ENCODE results near the gene GPC6. TPM values are rescaled to one million over a fixed set of nuclear protein-coding genes. Genes with fewer than 3 reads are reported as not detected.

GPC6 gene
- polyA plus RNA-seq, 1 of the 3 experiments (the other 2 are of a cell fraction): 6.7 TPM

DNA sequence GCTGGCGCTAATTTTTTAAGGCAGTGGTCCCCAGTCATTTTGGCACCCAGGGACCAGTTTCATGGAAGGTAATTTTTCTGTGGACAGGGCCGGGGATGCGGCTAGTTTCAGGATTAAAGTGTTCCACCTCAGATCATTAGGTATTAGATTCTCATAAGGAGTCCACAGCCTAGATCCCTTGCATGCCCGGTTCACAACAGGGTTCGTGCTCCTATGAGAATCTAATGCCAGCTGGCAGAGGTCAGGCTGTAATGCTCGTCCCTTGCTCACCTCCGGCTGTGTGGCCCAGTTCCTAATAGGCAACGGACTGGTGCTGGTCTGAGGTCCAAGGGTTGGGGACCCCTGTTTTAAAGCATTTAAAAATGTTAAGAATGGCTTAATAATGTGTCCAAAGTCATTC is 54.1 kb downstream of the GPC6 start:
- Histone ChIP-seq H3K4me2 (no peak overlapping the region), H3K4me1 (ENCODE audit: control insufficient read depth in 1 of 2, insufficient read depth in 2 of 2, low read depth in 1 of 2, low read length in 1 of 2) (peaks cover 13 to 14% of the 10 kb centered on the region in 2 experiments; a peak in 3 of 4 replicates), H3K4me3 (ENCODE audit: low read depth in 2 of 2, low read length in 1 of 2) (no peak overlapping the region), H3K9me2 (no peaks in the 10 kb centered on the region; the same call in 1 of the 2 replicates), H3K27me3 (ENCODE audit: insufficient read depth) (no peaks in the 10 kb centered on the region), H3K9me3 (no peaks in the 10 kb centered on the region), H3K36me3 (replicated peaks in 1 of 2; ENCODE audit: control insufficient read depth in 1 of 2, insufficient read depth in 2 of 2, low read length in 1 of 2) (no peaks in the 10 kb centered on the region), H3K9ac (no peak overlapping the region), H3K27ac (ENCODE audit: low read depth in 2 of 2, low read length in 1 of 2) (no peak overlapping the region), H4K20me1 (ENCODE audit: insufficient read depth) (no peaks in the 10 kb centered on the region), H3F3A (replicated peaks; ENCODE audit: insufficient read depth) (no peaks in the 10 kb centered on the region), H3K79me2 (ENCODE audit: insufficient read depth) (no peaks in the 10 kb centered on the region), H2AFZ (ENCODE audit: low read depth) (no peak overlapping the region)
- TF ChIP-seq, protein P1, sequence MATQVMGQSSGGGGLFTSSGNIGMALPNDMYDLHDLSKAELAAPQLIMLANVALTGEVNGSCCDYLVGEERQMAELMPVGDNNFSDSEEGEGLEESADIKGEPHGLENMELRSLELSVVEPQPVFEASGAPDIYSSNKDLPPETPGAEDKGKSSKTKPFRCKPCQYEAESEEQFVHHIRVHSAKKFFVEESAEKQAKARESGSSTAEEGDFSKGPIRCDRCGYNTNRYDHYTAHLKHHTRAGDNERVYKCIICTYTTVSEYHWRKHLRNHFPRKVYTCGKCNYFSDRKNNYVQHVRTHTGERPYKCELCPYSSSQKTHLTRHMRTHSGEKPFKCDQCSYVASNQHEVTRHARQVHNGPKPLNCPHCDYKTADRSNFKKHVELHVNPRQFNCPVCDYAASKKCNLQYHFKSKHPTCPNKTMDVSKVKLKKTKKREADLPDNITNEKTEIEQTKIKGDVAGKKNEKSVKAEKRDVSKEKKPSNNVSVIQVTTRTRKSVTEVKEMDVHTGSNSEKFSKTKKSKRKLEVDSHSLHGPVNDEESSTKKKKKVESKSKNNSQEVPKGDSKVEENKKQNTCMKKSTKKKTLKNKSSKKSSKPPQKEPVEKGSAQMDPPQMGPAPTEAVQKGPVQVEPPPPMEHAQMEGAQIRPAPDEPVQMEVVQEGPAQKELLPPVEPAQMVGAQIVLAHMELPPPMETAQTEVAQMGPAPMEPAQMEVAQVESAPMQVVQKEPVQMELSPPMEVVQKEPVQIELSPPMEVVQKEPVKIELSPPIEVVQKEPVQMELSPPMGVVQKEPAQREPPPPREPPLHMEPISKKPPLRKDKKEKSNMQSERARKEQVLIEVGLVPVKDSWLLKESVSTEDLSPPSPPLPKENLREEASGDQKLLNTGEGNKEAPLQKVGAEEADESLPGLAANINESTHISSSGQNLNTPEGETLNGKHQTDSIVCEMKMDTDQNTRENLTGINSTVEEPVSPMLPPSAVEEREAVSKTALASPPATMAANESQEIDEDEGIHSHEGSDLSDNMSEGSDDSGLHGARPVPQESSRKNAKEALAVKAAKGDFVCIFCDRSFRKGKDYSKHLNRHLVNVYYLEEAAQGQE (IDR thresholded peaks at IDR 0.05; ENCODE audit: low read depth, low read length): no peak
- TF ChIP-seq TAF1 (IDR thresholded peaks at IDR 0.05; ENCODE audit: borderline replicate concordance, low read depth, low read length) (no peak), JUND (IDR thresholded peaks at IDR 0.05) (no peak), GABPA (IDR thresholded peaks at IDR 0.05; ENCODE audit: low read depth) (no peak), FOXM1 (IDR thresholded peaks at IDR 0.05; ENCODE audit: low read depth) (no peak), GATA2 (CRISPR knock-in tag; IDR thresholded peaks at IDR 0.05) (no peak), RFX5 (IDR thresholded peaks at IDR 0.05; ENCODE audit: low read length) (no peak), RXRA (IDR thresholded peaks at IDR 0.05; ENCODE audit: borderline replicate concordance, low read depth) (no peak), SMC3 (IDR thresholded peaks at IDR 0.05; ENCODE audit: low read depth, low read length) (no peak), NRF1 (IDR thresholded peaks at IDR 0.05; ENCODE audit: low read depth, low read length) (no peak), FOXJ3 (CRISPR knock-in tag; IDR thresholded peaks at IDR 0.05) (no peak), FOSL2 (IDR thresholded peaks at IDR 0.05; ENCODE audit: borderline replicate concordance, low read depth) (no peak), RCOR1 (IDR thresholded peaks at IDR 0.05; ENCODE audit: low read length) (no peak), MXI1 (IDR thresholded peaks at IDR 0.05; ENCODE audit: low read depth, low read length) (no peak), CHD2 (IDR thresholded peaks at IDR 0.05; ENCODE audit: low read length, partially characterized antibody) (no peak), YY1 (IDR thresholded peaks at IDR 0.05; ENCODE audit: low read depth) (no peak)
- TF ChIP-seq, protein P2, sequence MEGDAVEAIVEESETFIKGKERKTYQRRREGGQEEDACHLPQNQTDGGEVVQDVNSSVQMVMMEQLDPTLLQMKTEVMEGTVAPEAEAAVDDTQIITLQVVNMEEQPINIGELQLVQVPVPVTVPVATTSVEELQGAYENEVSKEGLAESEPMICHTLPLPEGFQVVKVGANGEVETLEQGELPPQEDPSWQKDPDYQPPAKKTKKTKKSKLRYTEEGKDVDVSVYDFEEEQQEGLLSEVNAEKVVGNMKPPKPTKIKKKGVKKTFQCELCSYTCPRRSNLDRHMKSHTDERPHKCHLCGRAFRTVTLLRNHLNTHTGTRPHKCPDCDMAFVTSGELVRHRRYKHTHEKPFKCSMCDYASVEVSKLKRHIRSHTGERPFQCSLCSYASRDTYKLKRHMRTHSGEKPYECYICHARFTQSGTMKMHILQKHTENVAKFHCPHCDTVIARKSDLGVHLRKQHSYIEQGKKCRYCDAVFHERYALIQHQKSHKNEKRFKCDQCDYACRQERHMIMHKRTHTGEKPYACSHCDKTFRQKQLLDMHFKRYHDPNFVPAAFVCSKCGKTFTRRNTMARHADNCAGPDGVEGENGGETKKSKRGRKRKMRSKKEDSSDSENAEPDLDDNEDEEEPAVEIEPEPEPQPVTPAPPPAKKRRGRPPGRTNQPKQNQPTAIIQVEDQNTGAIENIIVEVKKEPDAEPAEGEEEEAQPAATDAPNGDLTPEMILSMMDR (IDR thresholded peaks at IDR 0.05): no peak
- TF ChIP-seq, protein P3, sequence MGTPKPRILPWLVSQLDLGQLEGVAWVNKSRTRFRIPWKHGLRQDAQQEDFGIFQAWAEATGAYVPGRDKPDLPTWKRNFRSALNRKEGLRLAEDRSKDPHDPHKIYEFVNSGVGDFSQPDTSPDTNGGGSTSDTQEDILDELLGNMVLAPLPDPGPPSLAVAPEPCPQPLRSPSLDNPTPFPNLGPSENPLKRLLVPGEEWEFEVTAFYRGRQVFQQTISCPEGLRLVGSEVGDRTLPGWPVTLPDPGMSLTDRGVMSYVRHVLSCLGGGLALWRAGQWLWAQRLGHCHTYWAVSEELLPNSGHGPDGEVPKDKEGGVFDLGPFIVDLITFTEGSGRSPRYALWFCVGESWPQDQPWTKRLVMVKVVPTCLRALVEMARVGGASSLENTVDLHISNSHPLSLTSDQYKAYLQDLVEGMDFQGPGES (IDR thresholded peaks at IDR 0.05; ENCODE audit: low read depth, low read length): no peak
- TF ChIP-seq, protein P4, sequence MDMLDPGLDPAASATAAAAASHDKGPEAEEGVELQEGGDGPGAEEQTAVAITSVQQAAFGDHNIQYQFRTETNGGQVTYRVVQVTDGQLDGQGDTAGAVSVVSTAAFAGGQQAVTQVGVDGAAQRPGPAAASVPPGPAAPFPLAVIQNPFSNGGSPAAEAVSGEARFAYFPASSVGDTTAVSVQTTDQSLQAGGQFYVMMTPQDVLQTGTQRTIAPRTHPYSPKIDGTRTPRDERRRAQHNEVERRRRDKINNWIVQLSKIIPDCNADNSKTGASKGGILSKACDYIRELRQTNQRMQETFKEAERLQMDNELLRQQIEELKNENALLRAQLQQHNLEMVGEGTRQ (IDR thresholded peaks at IDR 0.05; ENCODE audit: borderline replicate concordance, low read depth, low read length): no peak
- TF ChIP-seq, protein P5, sequence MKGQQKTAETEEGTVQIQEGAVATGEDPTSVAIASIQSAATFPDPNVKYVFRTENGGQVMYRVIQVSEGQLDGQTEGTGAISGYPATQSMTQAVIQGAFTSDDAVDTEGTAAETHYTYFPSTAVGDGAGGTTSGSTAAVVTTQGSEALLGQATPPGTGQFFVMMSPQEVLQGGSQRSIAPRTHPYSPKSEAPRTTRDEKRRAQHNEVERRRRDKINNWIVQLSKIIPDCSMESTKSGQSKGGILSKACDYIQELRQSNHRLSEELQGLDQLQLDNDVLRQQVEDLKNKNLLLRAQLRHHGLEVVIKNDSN (IDR thresholded peaks at IDR 0.05; ENCODE audit: borderline replicate concordance, low read depth): no peak
- WGBS (ENCODE audit: low lambda C conversion rate): 100% methylated on average over 1 of the region's 8 CpGs
- ChIA-PET CTCF (interaction anchor here (0.9 to 1.5 kb wide), 2 partner anchors 13 to 547 kb away, joined by 3 read pairs; no protein-coding TSS in a partner anchor), POLR2A (no interaction called here)
- no peak for DNase-seq
